HS-27A (cell line): ENCODE data around the gene DGCR2.
"Not testable (repeated sequence)": the region's sequence is repeated elsewhere in the genome, so short reads cannot be mapped to it uniquely, and the experiment has no call there.

Source experiments
- DNase-seq: peaks from one replicate; pipeline ENCODE4 v3.0.0-alpha.2; 2012; ENCODE audit warnings: low read depth, missing footprints

The DGCR2 gene

GRCh38 chr22:19122143-19122751 lies at the start of gene DGCR2:
Gene DGCR2, minus strand, starts transcription at chr22:19122412. Its CDS starts 206 bp downstream, at chr22:19122206.
- peak; percentile 76 for DNase-seq

GRCh38 chr22:19169947-19170318 lies 47.7 kb upstream of the DGCR2 start:
- DNase-seq = no peak

GRCh38 chr22:19169002-19169946 lies 47.1 kb upstream of the DGCR2 start:
- DNase-seq = no peak

- no peak for DNase-seq
Observed at GRCh38 chr22:19168088-19168890, 46.1 kb upstream of the DGCR2 start.

- DNase-seq = no peak
Observed at GRCh38 chr22:19167106-19167869, 45.1 kb upstream of the DGCR2 start.

- DNase-seq = no peak
Observed at GRCh38 chr22:19166421-19166820, 44.2 kb upstream of the DGCR2 start.

- DNase-seq = no peak
Observed at GRCh38 chr22:19164425-19164824, 42.2 kb upstream of the DGCR2 start.

GRCh38 chr22:19158649-19159048 lies 36.4 kb upstream of the DGCR2 start:
- DNase-seq = not testable (repeated sequence)

- DNase-seq = not testable (repeated sequence)
Observed at GRCh38 chr22:19156109-19156508, 33.9 kb upstream of the DGCR2 start.

GRCh38 chr22:19152942-19153883 lies 31.0 kb upstream of the DGCR2 start:
- DNase-seq = no peak

GRCh38 chr22:19151329-19152191 lies 29.3 kb upstream of the DGCR2 start:
- no peak for DNase-seq

- DNase-seq = no peak
Observed at GRCh38 chr22:19150482-19151328, 28.5 kb upstream of the DGCR2 start.

GRCh38 chr22:19149991-19150390 lies 27.8 kb upstream of the DGCR2 start, which contains the start of gene GSC2:
Gene GSC2, minus strand, starts transcription at chr22:19150292. Its CDS starts 9 bp downstream, at chr22:19150283.
- no peak for DNase-seq

- no peak for DNase-seq
Observed at GRCh38 chr22:19149047-19149883, 27.1 kb upstream of the DGCR2 start.

- DNase-seq = no peak
Observed at GRCh38 chr22:19148417-19149046, 26.3 kb upstream of the DGCR2 start.

- no peak for DNase-seq
Observed at GRCh38 chr22:19147195-19147780, 25.1 kb upstream of the DGCR2 start.
